Measurements from ENCODE around the gene PSIP1. TPM values are rescaled to one million over a fixed set of nuclear protein-coding genes. Genes with fewer than 3 reads are reported as not detected.

Gene PSIP1
- 315 TPM for polyA plus RNA-seq (2013, experiment 1 of 2)
- polyA plus RNA-seq (2013, experiment 2 of 2) = 328 TPM

DNA sequence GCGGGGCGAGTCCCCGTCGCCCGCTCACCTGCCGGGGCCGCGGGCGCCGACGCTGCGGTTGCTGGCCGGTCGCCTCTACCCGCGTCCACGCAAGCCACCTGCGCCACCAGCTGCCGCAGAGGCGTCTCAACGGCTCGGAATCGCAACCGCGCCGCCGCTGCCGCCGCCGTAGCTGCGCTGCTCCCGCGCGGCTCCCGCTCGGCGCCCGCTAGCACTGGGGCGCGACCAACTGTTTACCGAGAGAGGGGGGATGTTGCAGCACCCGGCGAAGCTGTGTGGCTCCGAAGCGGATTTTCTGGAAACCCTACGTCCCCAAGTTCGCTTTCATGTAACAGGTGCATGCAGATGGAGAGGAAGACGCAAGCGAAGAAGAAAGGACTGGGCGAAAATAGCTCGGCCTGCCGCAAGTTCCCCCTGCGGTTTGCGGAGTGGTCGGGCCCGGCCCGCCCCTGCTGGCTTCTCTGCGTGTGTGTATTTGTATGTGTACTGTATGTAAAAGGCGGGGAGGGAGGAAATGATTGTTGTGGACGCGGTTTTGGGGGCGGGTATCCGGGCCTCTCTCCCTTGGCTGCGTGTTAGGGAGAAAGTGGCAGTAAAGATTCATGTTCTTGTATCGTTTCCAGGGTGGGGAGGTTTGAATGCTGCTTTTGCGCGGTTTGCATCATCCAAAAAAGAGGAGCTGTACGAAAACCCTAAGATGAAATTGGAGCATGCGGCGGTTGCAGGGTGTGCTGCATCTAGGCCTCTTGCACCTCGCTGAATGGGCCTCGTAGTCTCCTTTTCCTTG lies at the start of gene PSIP1:
Gene PSIP1, minus strand, starts transcription at position 182 of the 787 bp plus-strand sequence. CDS start 782 bp downstream, outside the sequence.
- peak; percentile 89 for DNase-seq

DNA sequence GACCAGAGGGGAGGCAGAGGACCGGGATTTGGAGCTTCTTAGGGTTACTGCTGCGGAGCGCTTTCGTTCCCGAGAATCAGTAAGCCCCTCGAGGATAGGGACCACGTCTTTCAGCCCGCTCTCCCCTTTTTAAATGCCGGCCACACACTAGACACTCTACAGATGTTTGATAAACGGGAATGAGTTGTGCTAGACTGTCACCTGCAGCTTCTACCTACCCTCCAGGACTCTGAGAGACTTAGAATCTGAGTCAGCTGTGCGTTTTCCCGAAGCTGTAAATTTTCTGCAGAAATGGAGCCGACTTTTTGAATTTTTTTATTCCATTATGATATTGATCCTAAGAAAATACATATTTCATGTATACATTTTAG lies 42.7 kb upstream of the PSIP1 start:
- no peak overlapping the region for H3K27ac ChIP-seq (ENCODE audit: low read depth, low read length)
- no peaks in the 10 kb centered on the region for H3K4me1 ChIP-seq (ENCODE audit: control insufficient read depth, low read depth, low read length)
- WGBS (ENCODE audit: extremely low coverage, insufficient coverage, low lambda C conversion rate) = no CpG with 5 or more reads among the region's 13 CpGs

More for the DNA sequence above, at the start of gene PSIP1:
- Histone ChIP-seq H2BK5ac (ENCODE audit: low read length) (peak within 1 kb of the TSS; percentile 97), H4K8ac (ENCODE audit: low read depth, low read length) (no peak within 1 kb of the TSS), H3K4me3 (ENCODE audit: low read length) (peak within 1 kb of the TSS; percentile 74), H3K36me3 (ENCODE audit: control insufficient read depth, insufficient read depth, low read length) (no peaks in the 10 kb centered on the region), H3K79me1 (ENCODE audit: low read length) (peaks cover 4% of the 10 kb centered on the region), H3K56ac (ENCODE audit: low read length) (peak within 1 kb of the TSS; percentile 87), H4K5ac (ENCODE audit: low read length) (no peak within 1 kb of the TSS), H3K18ac (ENCODE audit: low read length) (peak within 1 kb of the TSS; percentile 97), H3K9ac (ENCODE audit: low read length) (peak within 1 kb of the TSS; percentile 89), H2AK5ac (ENCODE audit: low read length) (no peak within 1 kb of the TSS), H3K23ac (ENCODE audit: low read length) (no peak within 1 kb of the TSS), H3K79me2 (ENCODE audit: control insufficient read depth, insufficient read depth, low read length) (peaks cover 29% of the 10 kb centered on the region), H3K27me3 (ENCODE audit: insufficient read depth, low read length, poor library complexity) (no peaks in the 10 kb centered on the region), H2BK15ac (replicated peaks; ENCODE audit: low read depth) (no peak within 1 kb of the TSS), H3K4me1 (ENCODE audit: control insufficient read depth, low read depth, low read length) (peaks cover 10% of the 10 kb centered on the region), H3K27ac (ENCODE audit: low read depth, low read length) (peak within 1 kb of the TSS; percentile 97), H3K4ac (ENCODE audit: low read depth, low read length) (peak within 1 kb of the TSS; percentile 74), H2BK120ac (ENCODE audit: low read depth, low read length) (peak within 1 kb of the TSS; percentile 79), H3K4me2 (ENCODE audit: low read length) (peak within 1 kb of the TSS; percentile 73)
- no CpG with 5 or more reads among the region's 72 CpGs for WGBS (ENCODE audit: extremely low coverage, insufficient coverage, low lambda C conversion rate)

DNA sequence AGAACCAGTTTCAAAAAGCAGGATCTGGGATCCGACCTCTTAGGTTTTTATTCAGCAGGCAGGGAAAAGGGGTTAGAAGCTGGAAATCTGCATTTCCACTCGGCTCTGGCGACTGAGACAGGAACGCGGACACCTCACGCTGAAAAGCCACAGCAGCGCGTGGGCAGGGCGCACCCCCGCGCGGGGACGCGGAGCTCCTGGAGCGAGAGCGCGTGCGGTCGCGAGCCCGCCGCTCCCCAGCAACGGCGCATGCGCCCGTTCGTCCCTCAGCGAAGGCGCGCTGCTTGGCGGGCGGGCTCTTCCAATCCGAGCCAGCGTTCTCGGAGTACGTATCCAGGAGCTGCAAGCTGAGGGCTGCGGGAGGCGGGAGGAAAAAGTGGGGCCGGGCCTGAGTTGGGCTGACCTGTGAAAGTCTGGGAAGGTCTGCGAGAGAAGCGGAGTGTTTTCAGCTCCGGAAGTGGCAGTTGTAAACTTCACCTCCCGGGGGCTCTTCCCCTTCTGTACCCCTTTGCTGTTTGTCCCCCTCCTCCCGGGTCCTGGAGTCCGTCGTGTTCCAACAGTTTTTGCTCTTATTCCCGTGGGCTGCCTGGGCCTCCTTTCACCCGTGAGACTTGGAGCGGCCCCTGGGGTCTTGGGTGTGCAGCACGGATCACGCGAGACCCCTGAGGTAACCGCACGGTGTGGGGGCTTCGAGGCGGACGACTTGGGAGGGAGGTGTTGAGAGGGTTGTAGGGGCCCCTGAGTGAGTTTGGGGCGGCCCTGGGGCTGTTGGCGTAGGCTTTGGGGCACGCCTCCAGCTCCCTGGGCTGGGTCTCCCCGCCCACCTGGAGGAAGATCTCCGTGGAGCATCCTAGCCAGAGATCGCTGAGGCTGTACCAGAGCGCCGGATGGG lies 42.1 kb upstream of the PSIP1 start, which contains the start of gene CCDC171:
Gene CCDC171, plus strand, starts transcription at position 408 of the 892 bp plus-strand sequence. CDS start 11,046 bp downstream, outside the sequence.
- H2BK5ac ChIP-seq (ENCODE audit: low read length) = peak within 1 kb of the TSS; percentile 68
- H4K5ac ChIP-seq (ENCODE audit: low read length) = no peak within 1 kb of the TSS
- H3K18ac ChIP-seq (ENCODE audit: low read length) = peak within 1 kb of the TSS; percentile 24
- peak within 1 kb of the TSS; percentile 74 for H3K4ac ChIP-seq (ENCODE audit: low read depth, low read length)
- peak within 1 kb of the TSS; percentile 86 for H3K27ac ChIP-seq (ENCODE audit: low read depth, low read length)
- H3K4me1 ChIP-seq (ENCODE audit: control insufficient read depth, low read depth, low read length) = no peaks in the 10 kb centered on the region
- H4K8ac ChIP-seq (ENCODE audit: low read depth, low read length) = no peak within 1 kb of the TSS
- H3K23ac ChIP-seq (ENCODE audit: low read length) = no peak within 1 kb of the TSS
- H3K27me3 ChIP-seq (ENCODE audit: insufficient read depth, low read length, poor library complexity) = no peaks in the 10 kb centered on the region
- H2BK15ac ChIP-seq (replicated peaks; ENCODE audit: low read depth) = no peak within 1 kb of the TSS
- no peaks in the 10 kb centered on the region for H3K79me2 ChIP-seq (ENCODE audit: control insufficient read depth, insufficient read depth, low read length)
- no CpG with 5 or more reads among the region's 65 CpGs for WGBS (ENCODE audit: extremely low coverage, insufficient coverage, low lambda C conversion rate)
- peak within 1 kb of the TSS; percentile 38 for H3K4me3 ChIP-seq (ENCODE audit: low read length)
- H3K9ac ChIP-seq (ENCODE audit: low read length) = peak within 1 kb of the TSS; percentile 73
- DNase-seq = peak; percentile 99
- H2BK120ac ChIP-seq (ENCODE audit: low read depth, low read length) = no peak within 1 kb of the TSS
- H3K4me2 ChIP-seq (ENCODE audit: low read length) = peak within 1 kb of the TSS; percentile 88
- H3K56ac ChIP-seq (ENCODE audit: low read length) = peak within 1 kb of the TSS; percentile 94
- H3K36me3 ChIP-seq (ENCODE audit: control insufficient read depth, insufficient read depth, low read length) = no peaks in the 10 kb centered on the region
- H2AK5ac ChIP-seq (ENCODE audit: low read length) = no peak within 1 kb of the TSS
- H3K79me1 ChIP-seq (ENCODE audit: low read length) = no peaks in the 10 kb centered on the region

More for the DNA sequence above, 42.7 kb upstream of the PSIP1 start:
- Histone ChIP-seq H3K18ac (ENCODE audit: low read length) (no peak overlapping the region), H3K27me3 (ENCODE audit: insufficient read depth, low read length, poor library complexity) (no peaks in the 10 kb centered on the region), H2BK120ac (ENCODE audit: low read depth, low read length) (no peak overlapping the region), H3K4ac (ENCODE audit: low read depth, low read length) (no peak overlapping the region), H3K36me3 (ENCODE audit: control insufficient read depth, insufficient read depth, low read length) (no peaks in the 10 kb centered on the region), H3K4me3 (ENCODE audit: low read length) (peak overlapping the region; percentile 31), H2AK5ac (ENCODE audit: low read length) (no peak overlapping the region), H3K9ac (ENCODE audit: low read length) (peak overlapping the region; percentile 66), H3K79me1 (ENCODE audit: low read length) (no peaks in the 10 kb centered on the region), H2BK5ac (ENCODE audit: low read length) (no peak overlapping the region), H4K5ac (ENCODE audit: low read length) (no peak overlapping the region), H3K56ac (ENCODE audit: low read length) (peak overlapping the region; percentile 94), H3K79me2 (ENCODE audit: control insufficient read depth, insufficient read depth, low read length) (no peaks in the 10 kb centered on the region), H3K4me2 (ENCODE audit: low read length) (peak overlapping the region; percentile 88), H3K23ac (ENCODE audit: low read length) (no peak overlapping the region), H2BK15ac (replicated peaks; ENCODE audit: low read depth) (no peak overlapping the region), H4K8ac (ENCODE audit: low read depth, low read length) (no peak overlapping the region)
- DNase-seq = no peak

DNA sequence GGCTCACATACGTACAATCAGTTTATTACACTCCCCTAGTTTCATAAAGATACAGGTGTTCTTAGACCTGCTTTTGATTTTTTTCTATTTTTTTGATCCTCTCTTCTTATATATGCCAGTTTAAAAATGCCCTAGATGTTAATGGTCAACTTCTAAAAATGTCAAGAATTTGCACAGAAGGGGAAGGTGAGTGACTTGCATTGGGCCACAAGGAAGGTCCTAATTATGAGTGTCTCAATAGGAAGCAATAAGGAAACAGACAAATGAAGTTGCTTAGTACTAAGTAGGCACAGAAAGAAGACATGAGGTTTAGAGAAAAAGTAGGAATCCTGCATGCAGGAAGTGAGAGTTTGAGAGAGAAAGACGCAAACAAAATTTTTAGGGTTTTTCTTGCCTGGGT lies 38.8 kb upstream of the PSIP1 start:
- WGBS (ENCODE audit: extremely low coverage, insufficient coverage, low lambda C conversion rate) = no CpG with 5 or more reads among the region's 2 CpGs
- no peak overlapping the region for H2AK5ac ChIP-seq (ENCODE audit: low read length)
- no peak overlapping the region for H3K4me2 ChIP-seq (ENCODE audit: low read length)
- no peaks in the 10 kb centered on the region for H3K36me3 ChIP-seq (ENCODE audit: control insufficient read depth, insufficient read depth, low read length)
- no peak overlapping the region for H3K4ac ChIP-seq (ENCODE audit: low read depth, low read length)
- no peak overlapping the region for H2BK15ac ChIP-seq (replicated peaks; ENCODE audit: low read depth)
- no peak overlapping the region for H3K9ac ChIP-seq (ENCODE audit: low read length)
- no peak overlapping the region for H3K4me3 ChIP-seq (ENCODE audit: low read length)
- no peaks in the 10 kb centered on the region for H3K79me1 ChIP-seq (ENCODE audit: low read length)
- no peak overlapping the region for H3K23ac ChIP-seq (ENCODE audit: low read length)
- H4K5ac ChIP-seq (ENCODE audit: low read length) = no peak overlapping the region
- no peaks in the 10 kb centered on the region for H3K27me3 ChIP-seq (ENCODE audit: insufficient read depth, low read length, poor library complexity)
- no peaks in the 10 kb centered on the region for H3K4me1 ChIP-seq (ENCODE audit: control insufficient read depth, low read depth, low read length)
- H2BK120ac ChIP-seq (ENCODE audit: low read depth, low read length) = no peak overlapping the region
- H3K27ac ChIP-seq (ENCODE audit: low read depth, low read length) = no peak overlapping the region
- no peak overlapping the region for H4K8ac ChIP-seq (ENCODE audit: low read depth, low read length)
- H2BK5ac ChIP-seq (ENCODE audit: low read length) = no peak overlapping the region
- H3K79me2 ChIP-seq (ENCODE audit: control insufficient read depth, insufficient read depth, low read length) = no peaks in the 10 kb centered on the region
- no peak overlapping the region for H3K56ac ChIP-seq (ENCODE audit: low read length)
- H3K18ac ChIP-seq (ENCODE audit: low read length) = no peak overlapping the region
- DNase-seq = no peak

DNA sequence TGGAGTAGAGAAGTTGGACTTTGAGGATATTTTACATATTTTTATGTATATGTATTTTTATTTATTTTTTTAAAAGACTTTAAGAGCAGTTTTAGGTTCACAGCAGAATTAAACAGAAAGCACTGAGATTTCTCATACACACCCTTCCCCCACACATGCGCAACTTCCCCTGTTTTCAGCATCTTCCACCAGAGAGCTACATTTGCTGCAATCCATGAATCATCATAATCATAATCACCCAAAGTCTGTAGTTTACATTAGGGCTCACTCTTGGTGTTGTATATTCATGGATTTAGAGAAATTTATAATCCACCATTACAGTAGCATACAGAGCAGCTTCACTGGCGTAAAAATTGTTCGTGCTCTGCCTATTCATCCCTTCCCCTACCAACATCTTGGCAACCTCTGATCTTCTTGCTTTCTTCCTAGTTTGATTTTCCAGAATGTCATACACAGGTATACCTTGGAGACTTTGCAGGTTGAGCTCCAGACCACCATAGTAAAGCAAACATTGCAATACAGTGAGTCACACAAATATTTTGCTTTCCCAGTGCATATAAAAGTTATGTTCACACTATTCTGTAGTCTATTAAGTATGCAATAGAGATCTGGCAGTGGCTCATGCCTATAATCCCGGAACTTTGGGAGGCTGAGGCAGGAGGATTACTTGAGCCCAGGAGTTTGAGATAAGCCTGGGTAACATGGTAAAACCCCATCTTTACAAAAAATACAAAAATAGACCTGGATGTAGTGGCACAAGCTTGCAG lies 32.5 kb upstream of the PSIP1 start:
- WGBS (ENCODE audit: extremely low coverage, insufficient coverage, low lambda C conversion rate) = no CpG with 5 or more reads among the region's 4 CpGs
- H3K36me3 ChIP-seq (ENCODE audit: control insufficient read depth, insufficient read depth, low read length) = no peaks in the 10 kb centered on the region

More for the DNA sequence above, 32.5 kb upstream of the PSIP1 start:
- Histone ChIP-seq H2AK5ac (ENCODE audit: low read length) (no peak overlapping the region), H3K27ac (ENCODE audit: low read depth, low read length) (no peak overlapping the region), H3K79me2 (ENCODE audit: control insufficient read depth, insufficient read depth, low read length) (no peaks in the 10 kb centered on the region), H3K79me1 (ENCODE audit: low read length) (no peaks in the 10 kb centered on the region), H3K9ac (ENCODE audit: low read length) (no peak overlapping the region), H2BK120ac (ENCODE audit: low read depth, low read length) (no peak overlapping the region), H3K23ac (ENCODE audit: low read length) (no peak overlapping the region), H3K4me2 (ENCODE audit: low read length) (no peak overlapping the region), H3K27me3 (ENCODE audit: insufficient read depth, low read length, poor library complexity) (no peaks in the 10 kb centered on the region), H3K4me1 (ENCODE audit: control insufficient read depth, low read depth, low read length) (no peaks in the 10 kb centered on the region), H2BK15ac (replicated peaks; ENCODE audit: low read depth) (no peak overlapping the region), H3K4me3 (ENCODE audit: low read length) (no peak overlapping the region), H3K18ac (ENCODE audit: low read length) (no peak overlapping the region), H2BK5ac (ENCODE audit: low read length) (no peak overlapping the region), H3K4ac (ENCODE audit: low read depth, low read length) (no peak overlapping the region), H4K8ac (ENCODE audit: low read depth, low read length) (no peak overlapping the region), H3K56ac (ENCODE audit: low read length) (no peak overlapping the region), H4K5ac (ENCODE audit: low read length) (no peak overlapping the region)
- DNase-seq = no peak

All from mesendoderm (in vitro differentiated cells).